SK-N-MC (cell line): ENCODE measurements around the gene TAF1A.

Experiments
- EZH2 ChIP-seq: fragments of 200-600 bp; sonication (generic); IDR thresholded peaks from one replicate; pipeline ENCODE4 v1.6.1; 2017; ENCODE audit warnings: antibody characterized with exemption
- FOXP2 ChIP-seq: optimal IDR thresholded peaks from 2 replicates; pipeline ENCODE3; 2011; ENCODE audit warnings: mild to moderate bottlenecking, moderate library complexity; ENCODE audit not compliant: insufficient read depth; ENCODE audit errors: extremely low read length, control extremely low read depth

GRCh38 chr1:222601257-222601656, 11.5 kb upstream of the TAF1A start:
- TF ChIP-seq EZH2: no peak
- TF ChIP-seq FOXP2: no peak
